Transverse colon (tissue), 4 donors: ENCODE results near the gene NEU1. TPM values are rescaled to one million over a fixed set of nuclear protein-coding genes. Genes with fewer than 3 reads are reported as not detected.
"Not testable (repeated sequence)": the region's sequence is repeated elsewhere in the genome, so short reads cannot be mapped to it uniquely, and the experiment has no call there.

Experiments used
- DNase-seq: peaks from one replicate; pipeline ENCODE4 v3.0.0-alpha.2; 2019
- H3K27ac ChIP-seq, 4 donors: fragments of 200-600 bp; sonication (generic); 2 replicates each; pipeline ENCODE4 v1.5.1; 2016 to 2018; ENCODE audit warnings: inconsistent platforms in 4 of 4
- H3K27me3 ChIP-seq: fragments of 200-600 bp; sonication (generic); 2 replicates; pipeline ENCODE4 v1.5.1; 2017; ENCODE audit warnings: inconsistent platforms
- H3K36me3 ChIP-seq, 4 donors: fragments of 200-600 bp; sonication (generic); 2 replicates each; pipeline ENCODE4 v1.5.1; 2017 to 2019; ENCODE audit warnings: inconsistent platforms in 4 of 4
- H3K4me1 ChIP-seq, 4 donors: fragments of 200-600 bp; sonication (generic); 2 replicates each; pipeline ENCODE4 v1.5.1; 2017 to 2020; ENCODE audit warnings: inconsistent platforms in 4 of 4
- H3K4me3 ChIP-seq, 4 donors: fragments of 200-600 bp; sonication (generic); 1 replicate in 1 of 4; 2 replicates in 3 of 4; pipeline versions ENCODE4 v1.5.1 to v1.6.1; 2017 to 2019; ENCODE audit warnings: inconsistent platforms in 4 of 4
- H3K9me3 ChIP-seq, 2 donors: fragments of 200-600 bp; sonication (generic); 2 replicates each; pipeline ENCODE4 v1.5.1; 2017 to 2019; ENCODE audit warnings: inconsistent platforms in 2 of 2
- CTCF ChIP-seq, 5 experiments: fragments of 200-600 bp in 3 of 5; fragments of 450-650 bp in 2 of 5; sonication (generic) in 3 of 5; IDR thresholded peaks; 1 replicate in 2 of 5; 2 replicates in 3 of 5; pipeline ENCODE4 v1.5.1; 2016 to 2017; ENCODE audit warnings: antibody characterized with exemption in 5 of 5, inconsistent platforms in 3 of 5, mild to moderate bottlenecking in 2 of 5, moderate library complexity in 1 of 5
- EP300 ChIP-seq: sonication (generic); formaldehyde crosslinking; IDR thresholded peaks from one replicate; pipeline ENCODE4 v1.6.1; 2017; ENCODE audit warnings: antibody characterized with exemption, low read depth
- POLR2A ChIP-seq: fragments of 450-650 bp; IDR thresholded peaks from one replicate; pipeline ENCODE4 v1.6.1; 2016; ENCODE audit warnings: antibody characterized with exemption, mild to moderate bottlenecking, moderate library complexity
- POLR2AphosphoS5 ChIP-seq, 3 donors: sonication (generic); formaldehyde crosslinking; IDR thresholded peaks; one replicate each; pipeline ENCODE4 v1.6.1; 2016; ENCODE audit warnings: antibody characterized with exemption in 3 of 3
- WGBS, 2 donors: methylation state at CpG; one replicate each; pipeline ENCODE4 v1.1.5; 2018; ENCODE audit warnings: low coverage in 1 of 2; 5-methylcytosine and 5-hydroxymethylcytosine counted together
- in situ Hi-C, 4 donors: fragments of 200-750 bp; cut with MboI; loops; one replicate each; pipeline versions ENCODE4 v1.15.0 to v1.15.1; 2017; ENCODE audit warnings: low sequenced_read_pairs in 3 of 4, low pct_ligation_motif_present in 1 of 4, low pct_unique_long_range_greater_than_20kb in 1 of 4
- intact Hi-C: fragments of 100-400 bp; cut with DNase I; formaldehyde crosslinking; loops from one replicate; pipeline ENCODE4 v1.15.1; 2023; ENCODE audit warnings: low total_unique reads
- total RNA-seq, 4 donors: library from RNA; depleted of rRNA; stranded (reverse); fragments of >200 nt; gene quantifications; one replicate each; pipeline ENCODE4 v1.1.0, GENCODE V29; 2016

Gene NEU1
- total RNA-seq, 4 donors from 2014 or later, result 21.1 to 88.7 (median 65.4) TPM

- no peak overlapping the region for H3K4me3 ChIP-seq
- H3K27me3 ChIP-seq, result no peaks in the 10 kb centered on the region
- peaks cover 4 to 24% (median 18%) of the 10 kb centered on the region in 4 donors for H3K4me1 ChIP-seq
- in situ Hi-C loops, result no loop called here
- H3K9me3 ChIP-seq, result no peaks in the 10 kb centered on the region
- TF ChIP-seq CTCF (IDR thresholded peaks at IDR 0.05) (no peak), POLR2A (no peak), EP300 (no peak)
- intact Hi-C loops, result no loop called here
- DNase-seq, result no peak
- WGBS, 2 donors, result 75% methylated on average over 9 of the region's 9 CpGs; no CpG with 5 or more reads in 1 of the 2 donors
- peaks cover 0 to 36% (median 18%) of the 10 kb centered on the region in 4 donors for H3K36me3 ChIP-seq
- no peak overlapping the region for H3K27ac ChIP-seq
These were observed 20.6 kb downstream of the NEU1 start for GRCh38 chr6:31842053-31842452.

- 88 to 90% methylated on average over 5 to 8 of the region's 8 CpGs for WGBS, 2 donors
- DNase-seq, in situ Hi-C loops, H3K27me3 ChIP-seq, H3K9me3 ChIP-seq, H3K4me3 ChIP-seq, H3K27ac ChIP-seq: not testable (repeated sequence)
- peaks cover 9 to 42% (median 34%) of the 10 kb centered on the region in 4 donors for H3K4me1 ChIP-seq
- peaks cover 0 to 36% (median 18%) of the 10 kb centered on the region in 4 donors for H3K36me3 ChIP-seq
- intact Hi-C loops, result loop anchor here (10.0 kb wide), 1 partner anchor 155 kb away; the partner anchor contains the start of gene LY6G5C
These were observed 22.9 kb downstream of the NEU1 start for GRCh38 chr6:31839779-31840126.

GRCh38 chr6:31838968-31839367 is 23.7 kb downstream of the NEU1 start:
- H3K4me3 ChIP-seq, result no peak overlapping the region
- H3K27ac ChIP-seq, result no peak overlapping the region
- WGBS, 2 donors, result 97 to 100% methylated on average over 1 to 3 of the region's 3 CpGs
- intact Hi-C loops, result loop anchor here (10.0 kb wide), 1 partner anchor 154 kb away; the partner anchor contains the start of gene LY6G5C
- H3K27me3 ChIP-seq, result no peaks in the 10 kb centered on the region
- no peak for TF ChIP-seq EP300
- no peak for TF ChIP-seq CTCF (IDR thresholded peaks at IDR 0.05)
- no peak for TF ChIP-seq POLR2AphosphoS5 (IDR thresholded peaks at IDR 0.05)
- TF ChIP-seq POLR2A, result no peak
- peaks cover 10 to 45% (median 37%) of the 10 kb centered on the region in 4 donors for H3K4me1 ChIP-seq
- no peak for DNase-seq
- no peaks in the 10 kb centered on the region for H3K9me3 ChIP-seq
- in situ Hi-C loops, result no loop called here
- H3K36me3 ChIP-seq, result peaks cover 0 to 36% (median 18%) of the 10 kb centered on the region in 4 donors

- H3K9me3 ChIP-seq, in situ Hi-C loops, DNase-seq, H3K27me3 ChIP-seq, H3K4me3 ChIP-seq: not testable (repeated sequence)
- Histone ChIP-seq H3K36me3 (peaks cover 0 to 36% (median 18%) of the 10 kb centered on the region in 4 donors), H3K4me1 (peaks cover 16 to 54% (median 44%) of the 10 kb centered on the region in 4 donors), H3K27ac (peak overlapping the region in 2 of 4 donors; percentile 93 to 98)
- intact Hi-C loops, result loop anchor here (10.0 kb wide), 1 partner anchor 153 kb away; the partner anchor contains the start of gene LY6G5C
- 82 to 83% methylated on average over 7 to 9 of the region's 9 CpGs for WGBS, 2 donors
These were observed 24.5 kb downstream of the NEU1 start for GRCh38 chr6:31838114-31838553.

GRCh38 chr6:31837369-31838113 is 25.1 kb downstream of the NEU1 start:
- intact Hi-C loops, result loop anchor here (10.0 kb wide), 1 partner anchor 153 kb away; the partner anchor contains the start of gene LY6G5C
- TF ChIP-seq POLR2A (no peak), EP300 (no peak), CTCF (IDR thresholded peaks at IDR 0.05) (peak in 1 of 5 experiments; percentile 9), POLR2AphosphoS5 (IDR thresholded peaks at IDR 0.05) (peak in 1 of 3 donors; percentile 18)
- Histone ChIP-seq H3K36me3 (peaks cover 0 to 36% (median 18%) of the 10 kb centered on the region in 4 donors), H3K4me3 (peak overlapping the region in 1 of 4 donors; percentile 91), H3K4me1 (peaks cover 18 to 59% (median 49%) of the 10 kb centered on the region in 4 donors), H3K27ac (peak overlapping the region; percentile 93 to 99 (median 97)), H3K9me3 (no peaks in the 10 kb centered on the region), H3K27me3 (no peaks in the 10 kb centered on the region)
- in situ Hi-C loops, result no loop called here
- 0 to 29% methylated on average over 1 of the region's 1 CpG for WGBS, 2 donors
- DNase-seq, result peak; percentile 58
